Retinal pigment epithelial cell (primary cell): Measurements from ENCODE around the gene DUSP7.

ENCODE experiments used
- DNase-seq: peaks from one replicate; pipeline ENCODE4 v3.0.0-alpha.2; 2010; ENCODE audit warnings: low read depth
- H3K4me3 ChIP-seq: 2 replicates; pipeline ENCODE4 v1.5.1; 2011; ENCODE audit warnings: mild to moderate bottlenecking, low read length, control low read depth, moderate library complexity
- TF ChIP-seq, protein P1 (sequence below): conservative IDR thresholded peaks from 2 replicates; pipeline ENCODE4 v1.5.1; 2011; ENCODE audit warnings: low read depth, low read length, control low read depth, inconsistent platforms

DUSP7 gene

DNA sequence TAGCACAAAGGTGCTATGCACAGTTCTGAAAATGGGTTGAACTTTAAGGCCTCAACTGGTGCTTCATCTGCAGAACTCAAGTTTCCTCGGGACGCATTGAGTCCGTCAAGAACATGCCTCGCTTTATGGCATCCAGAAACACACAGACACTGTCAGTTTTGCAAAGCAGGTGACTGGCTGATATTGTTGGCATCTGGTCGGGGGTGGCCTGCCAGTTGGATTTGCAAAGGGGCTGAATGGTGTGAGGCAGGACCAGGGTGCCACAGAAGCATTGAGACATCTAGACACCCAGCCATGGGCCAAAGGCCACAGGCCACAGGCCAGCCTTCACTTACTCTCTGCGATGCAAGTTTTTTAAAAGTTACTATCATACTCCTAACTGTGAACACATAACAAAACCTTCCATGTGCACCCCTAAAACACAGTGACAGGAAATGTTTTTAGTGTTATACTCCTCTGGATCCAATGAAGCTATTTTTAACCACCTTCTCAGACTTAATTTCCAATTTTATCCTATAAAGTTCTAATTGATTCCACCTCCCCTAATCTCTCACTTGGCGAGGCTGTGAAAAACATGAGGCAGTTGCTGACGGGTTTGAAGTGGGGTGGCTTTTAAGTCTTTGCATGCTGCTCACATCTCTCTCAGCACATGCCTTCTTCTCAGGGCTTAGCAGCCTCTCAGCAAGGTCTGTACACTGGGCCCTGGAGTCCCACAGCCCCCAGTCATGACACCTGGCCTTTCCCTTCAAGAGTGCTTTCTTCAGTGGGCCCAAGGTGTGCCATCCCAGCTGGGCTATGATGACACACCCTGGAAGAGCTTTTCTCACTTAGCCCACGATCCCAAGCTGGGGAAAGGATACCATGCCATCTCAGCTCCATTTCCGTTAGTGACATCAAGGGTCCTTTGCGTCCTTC is 38.5 kb upstream of the DUSP7 start:
- H3K4me3 ChIP-seq: no peak overlapping the region
- no peak for DNase-seq

DNA sequence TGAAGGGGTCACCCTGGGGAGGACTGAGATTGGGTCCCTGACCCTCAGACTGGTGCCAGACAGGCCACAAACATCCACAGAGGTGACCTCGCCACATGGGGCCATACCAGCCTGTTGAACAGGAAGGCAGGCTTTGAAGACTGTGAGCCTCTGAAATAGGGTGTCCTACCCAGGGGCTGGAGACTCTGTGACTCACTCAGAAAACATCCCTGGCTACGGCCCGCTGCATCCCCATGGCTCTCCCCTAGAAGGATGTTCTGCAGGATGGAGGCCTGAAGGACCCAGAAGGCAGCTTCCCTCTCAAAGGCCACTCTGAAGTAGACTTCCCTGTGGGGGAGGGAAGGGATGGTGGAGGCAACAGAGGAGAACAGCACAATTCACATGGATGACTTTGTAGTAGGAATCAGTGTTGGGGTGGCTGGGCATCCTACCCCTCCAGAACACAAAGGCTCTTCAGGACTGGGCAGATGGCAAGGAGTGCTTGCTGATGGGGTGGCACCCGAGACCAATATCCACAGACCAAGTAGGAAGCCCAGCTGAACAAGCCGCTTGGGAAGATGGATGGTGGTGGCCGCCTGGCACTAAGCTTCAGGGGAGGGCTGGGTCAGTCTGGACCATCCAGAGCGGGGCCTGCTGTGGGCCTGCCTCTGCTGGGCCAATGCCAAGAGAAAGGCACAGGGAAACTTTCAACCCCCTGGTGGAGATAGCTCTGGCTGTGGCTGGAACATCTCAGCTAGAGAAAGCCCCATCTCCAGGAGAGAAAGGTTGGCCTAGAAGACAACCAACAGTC is 37.6 kb upstream of the DUSP7 start:
- no peak for DNase-seq
- no peak overlapping the region for H3K4me3 ChIP-seq
- TF ChIP-seq, protein P1, sequence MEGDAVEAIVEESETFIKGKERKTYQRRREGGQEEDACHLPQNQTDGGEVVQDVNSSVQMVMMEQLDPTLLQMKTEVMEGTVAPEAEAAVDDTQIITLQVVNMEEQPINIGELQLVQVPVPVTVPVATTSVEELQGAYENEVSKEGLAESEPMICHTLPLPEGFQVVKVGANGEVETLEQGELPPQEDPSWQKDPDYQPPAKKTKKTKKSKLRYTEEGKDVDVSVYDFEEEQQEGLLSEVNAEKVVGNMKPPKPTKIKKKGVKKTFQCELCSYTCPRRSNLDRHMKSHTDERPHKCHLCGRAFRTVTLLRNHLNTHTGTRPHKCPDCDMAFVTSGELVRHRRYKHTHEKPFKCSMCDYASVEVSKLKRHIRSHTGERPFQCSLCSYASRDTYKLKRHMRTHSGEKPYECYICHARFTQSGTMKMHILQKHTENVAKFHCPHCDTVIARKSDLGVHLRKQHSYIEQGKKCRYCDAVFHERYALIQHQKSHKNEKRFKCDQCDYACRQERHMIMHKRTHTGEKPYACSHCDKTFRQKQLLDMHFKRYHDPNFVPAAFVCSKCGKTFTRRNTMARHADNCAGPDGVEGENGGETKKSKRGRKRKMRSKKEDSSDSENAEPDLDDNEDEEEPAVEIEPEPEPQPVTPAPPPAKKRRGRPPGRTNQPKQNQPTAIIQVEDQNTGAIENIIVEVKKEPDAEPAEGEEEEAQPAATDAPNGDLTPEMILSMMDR: no peak

More for the DNA sequence above, 38.5 kb upstream of the DUSP7 start:
- TF ChIP-seq, protein P1: no peak

DNA sequence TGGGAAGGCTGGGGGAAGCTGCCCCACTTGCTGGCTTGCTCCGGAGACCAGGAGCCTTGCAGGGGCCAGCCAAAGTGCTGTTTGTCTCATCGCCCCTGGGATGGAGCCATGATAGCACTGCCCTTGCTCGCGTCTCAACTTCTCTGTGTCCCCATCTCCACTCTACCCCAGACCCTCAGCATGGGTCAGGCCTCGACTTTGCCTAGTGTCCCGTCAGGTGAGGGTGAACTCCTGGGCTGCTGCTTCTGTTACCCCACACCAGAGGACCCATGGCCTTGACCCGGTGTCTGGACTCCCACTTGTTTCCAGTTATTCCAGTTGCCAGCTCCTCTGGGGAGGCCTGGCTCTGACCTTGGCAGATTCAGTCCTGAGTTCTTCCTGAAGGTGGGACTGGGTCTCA is 36.5 kb upstream of the DUSP7 start:
- no peak overlapping the region for H3K4me3 ChIP-seq
- DNase-seq: no peak
- TF ChIP-seq, protein P1: no peak

DNA sequence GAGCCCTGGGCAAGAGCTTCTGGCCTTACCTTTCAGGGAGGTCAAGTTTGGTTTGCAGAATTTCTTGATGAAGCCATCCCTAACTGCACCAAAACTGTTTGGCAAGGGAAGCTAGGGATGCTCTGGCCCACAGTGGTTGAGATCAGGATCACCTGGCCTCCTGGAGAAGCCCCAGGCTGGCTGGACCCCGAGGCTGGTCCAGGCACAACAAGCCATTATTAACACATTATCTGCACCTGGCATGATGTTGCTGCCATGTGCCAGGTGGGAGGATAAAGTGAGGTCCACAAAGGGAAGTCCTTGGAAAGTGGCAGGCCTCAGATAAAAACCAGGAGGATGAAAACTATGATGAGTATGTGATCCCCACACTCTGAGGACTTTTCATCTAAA is 35.9 kb upstream of the DUSP7 start:
- no peak for DNase-seq
- TF ChIP-seq, protein P1: no peak

DNA sequence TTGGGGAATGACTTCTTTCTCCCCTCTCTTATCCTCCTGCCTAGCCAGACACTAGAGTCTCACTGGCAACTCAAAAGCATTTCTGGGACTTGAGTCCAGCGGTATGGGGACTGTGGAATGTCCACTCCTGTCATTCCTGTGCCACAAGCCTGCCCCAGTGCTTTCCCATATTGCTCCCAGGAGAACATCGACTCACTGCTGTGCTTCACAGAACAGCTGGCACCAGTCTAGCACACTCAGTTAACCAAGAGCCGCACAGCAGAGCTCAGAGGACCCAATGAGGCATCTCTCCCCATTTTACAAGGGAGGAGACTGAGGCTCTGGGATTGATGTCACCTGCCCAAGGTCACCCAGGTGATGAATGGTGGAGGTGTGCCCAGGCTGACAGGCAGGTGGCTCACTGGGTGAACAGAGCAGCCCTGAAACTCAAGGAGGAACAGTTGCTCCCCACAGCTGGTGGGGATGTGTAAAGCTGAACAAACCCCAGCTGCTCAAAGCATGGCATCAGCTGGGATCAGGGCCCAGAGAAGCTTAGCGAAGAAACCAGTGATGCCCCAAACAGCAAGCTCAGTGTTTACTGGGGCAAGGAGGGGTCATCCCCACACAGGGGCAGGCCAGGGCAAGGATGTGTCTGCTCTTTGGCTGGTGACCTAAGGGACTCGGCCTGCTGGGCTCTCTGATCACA is 35.4 kb upstream of the DUSP7 start:
- no peak overlapping the region for H3K4me3 ChIP-seq
- TF ChIP-seq, protein P1: no peak
- DNase-seq: no peak

More for the DNA sequence above, 35.9 kb upstream of the DUSP7 start:
- H3K4me3 ChIP-seq: no peak overlapping the region

DNA sequence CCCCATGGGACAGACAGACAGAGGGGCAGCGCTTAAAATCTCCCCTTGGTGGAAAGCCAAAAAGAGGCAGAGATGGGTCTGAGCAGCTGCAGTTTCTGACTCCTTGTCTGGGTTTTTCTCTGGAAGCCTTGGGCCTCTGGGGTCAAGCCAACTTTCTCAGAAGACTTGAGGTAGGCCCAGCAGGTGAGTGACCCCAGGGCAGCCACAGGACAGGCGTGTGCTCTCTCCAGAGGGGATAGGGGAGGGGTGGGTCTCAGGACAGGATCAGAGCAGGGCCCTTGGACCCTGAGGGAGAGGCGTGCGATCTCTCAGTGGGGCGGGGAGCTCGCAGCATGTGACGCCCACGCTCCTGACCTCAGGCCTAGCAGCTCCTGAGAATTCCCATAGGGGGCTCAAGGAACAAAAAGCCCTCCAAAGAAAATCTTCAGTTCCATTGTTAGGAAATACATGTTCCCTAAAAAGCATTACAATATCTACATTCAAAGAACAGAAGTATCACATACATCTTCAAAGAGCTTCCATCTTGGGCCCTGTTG is 34.6 kb upstream of the DUSP7 start:
- TF ChIP-seq, protein P1: no peak
- no peak overlapping the region for H3K4me3 ChIP-seq
- no peak for DNase-seq
